ENCODE results near the gene IGF2BP2. TPM values are rescaled to one million over a fixed set of nuclear protein-coding genes. Genes with fewer than 3 reads are reported as not detected.

IGF2BP2 gene
- total RNA-seq, 2 donors from 2014 or later, result 143 to 162 TPM

DNA sequence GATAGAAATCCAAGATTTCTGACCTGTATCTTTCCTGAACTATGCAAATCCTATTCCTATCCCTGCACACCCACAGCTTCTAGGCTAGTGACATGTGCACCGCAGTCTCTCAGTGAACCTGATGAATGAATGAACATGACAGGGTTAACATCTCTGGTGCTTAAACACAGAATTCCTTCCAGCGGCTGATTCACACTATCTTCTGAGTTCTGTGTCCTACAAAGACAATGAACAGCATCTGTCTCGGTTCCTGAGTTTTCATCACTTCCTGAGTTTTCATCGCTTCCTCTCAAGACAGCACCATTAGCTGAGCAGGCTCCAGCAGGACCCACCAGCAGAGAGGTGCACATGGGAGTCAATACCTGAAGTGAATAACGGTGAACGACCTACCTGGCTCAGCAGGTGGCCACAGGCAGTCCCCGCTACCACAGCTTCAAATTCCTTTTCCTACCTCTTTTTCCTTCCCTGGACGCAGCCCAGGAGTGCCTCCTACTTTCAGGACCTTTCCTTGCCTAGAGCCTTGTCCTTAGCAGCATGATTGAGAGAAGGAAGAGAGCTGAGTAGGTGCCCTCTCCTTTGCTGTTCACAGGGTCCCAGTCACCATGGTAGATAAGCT lies 113.5 kb downstream of the IGF2BP2 start:
- Histone ChIP-seq H3K4me1 (ENCODE audit: control insufficient read depth, insufficient read depth, low read length) (peaks cover 13% of the 10 kb centered on the region), H3K27me3 (ENCODE audit: control insufficient read depth, insufficient read depth, low read length, poor library complexity, severe bottlenecking) (no peaks in the 10 kb centered on the region), H3K36me3 (ENCODE audit: control insufficient read depth, insufficient read depth, low read length) (no peaks in the 10 kb centered on the region), H3K9me3 (ENCODE audit: control insufficient read depth, low read length) (no peaks in the 10 kb centered on the region), H3K27ac (ENCODE audit: low read depth, low read length) (no peak overlapping the region), H3K4me3 (ENCODE audit: low read length) (no peak overlapping the region), H3K9ac (ENCODE audit: extremely low read depth, low read length, poor library complexity, severe bottlenecking) (no peak overlapping the region)
- peak overlapping the region; percentile 2 for H3K27ac Mint-ChIP-seq
- H3K4me3 Mint-ChIP-seq, result no peak overlapping the region
- H3K4me1 Mint-ChIP-seq, result peaks cover 38% of the 10 kb centered on the region
- no peaks in the 10 kb centered on the region for H3K27me3 Mint-ChIP-seq (ENCODE audit: insufficient read depth)
- TF ChIP-seq, protein P1, sequence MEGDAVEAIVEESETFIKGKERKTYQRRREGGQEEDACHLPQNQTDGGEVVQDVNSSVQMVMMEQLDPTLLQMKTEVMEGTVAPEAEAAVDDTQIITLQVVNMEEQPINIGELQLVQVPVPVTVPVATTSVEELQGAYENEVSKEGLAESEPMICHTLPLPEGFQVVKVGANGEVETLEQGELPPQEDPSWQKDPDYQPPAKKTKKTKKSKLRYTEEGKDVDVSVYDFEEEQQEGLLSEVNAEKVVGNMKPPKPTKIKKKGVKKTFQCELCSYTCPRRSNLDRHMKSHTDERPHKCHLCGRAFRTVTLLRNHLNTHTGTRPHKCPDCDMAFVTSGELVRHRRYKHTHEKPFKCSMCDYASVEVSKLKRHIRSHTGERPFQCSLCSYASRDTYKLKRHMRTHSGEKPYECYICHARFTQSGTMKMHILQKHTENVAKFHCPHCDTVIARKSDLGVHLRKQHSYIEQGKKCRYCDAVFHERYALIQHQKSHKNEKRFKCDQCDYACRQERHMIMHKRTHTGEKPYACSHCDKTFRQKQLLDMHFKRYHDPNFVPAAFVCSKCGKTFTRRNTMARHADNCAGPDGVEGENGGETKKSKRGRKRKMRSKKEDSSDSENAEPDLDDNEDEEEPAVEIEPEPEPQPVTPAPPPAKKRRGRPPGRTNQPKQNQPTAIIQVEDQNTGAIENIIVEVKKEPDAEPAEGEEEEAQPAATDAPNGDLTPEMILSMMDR (conservative IDR thresholded peaks at IDR 0.05), result no peak
- 78 to 81% methylated on average over 4 to 8 of the region's 8 CpGs for WGBS, 2 experiments (ENCODE audit: insufficient coverage in 1 of 2, insufficient read length in 1 of 2)
- H3K9me3 Mint-ChIP-seq, result no peaks in the 10 kb centered on the region
- peaks cover 8% of the 10 kb centered on the region for H3K36me3 Mint-ChIP-seq (ENCODE audit: low read depth)
- DNase-seq, result peak; percentile 70

GRCh38 chr3:185709251-185709955 lies 115.4 kb downstream of the IGF2BP2 start:
- Histone ChIP-seq H3K27ac (ENCODE audit: low read depth, low read length) (no peak overlapping the region), H3K27me3 (ENCODE audit: control insufficient read depth, insufficient read depth, low read length, poor library complexity, severe bottlenecking) (no peaks in the 10 kb centered on the region), H3K4me1 (ENCODE audit: control insufficient read depth, insufficient read depth, low read length) (peaks cover 11% of the 10 kb centered on the region), H3K9me3 (ENCODE audit: control insufficient read depth, low read length) (peaks cover 7% of the 10 kb centered on the region), H3K4me3 (ENCODE audit: low read length) (no peak overlapping the region), H3K9ac (ENCODE audit: extremely low read depth, low read length, poor library complexity, severe bottlenecking) (no peak overlapping the region), H3K36me3 (ENCODE audit: control insufficient read depth, insufficient read depth, low read length) (no peaks in the 10 kb centered on the region)
- Mint-ChIP-seq H3K4me3 (no peak overlapping the region), H3K4me1 (peaks cover 27% of the 10 kb centered on the region), H3K27me3 (ENCODE audit: insufficient read depth) (no peaks in the 10 kb centered on the region), H3K36me3 (ENCODE audit: low read depth) (peaks cover 10% of the 10 kb centered on the region), H3K27ac (peak overlapping the region; percentile 13), H3K9me3 (no peaks in the 10 kb centered on the region)
- TF ChIP-seq, protein P1 (conservative IDR thresholded peaks at IDR 0.05), result no peak
- no peak for DNase-seq
- WGBS, 2 experiments (ENCODE audit: insufficient coverage in 1 of 2, insufficient read length in 1 of 2), result 74 to 82% methylated on average over 3 to 5 of the region's 6 CpGs

DNA sequence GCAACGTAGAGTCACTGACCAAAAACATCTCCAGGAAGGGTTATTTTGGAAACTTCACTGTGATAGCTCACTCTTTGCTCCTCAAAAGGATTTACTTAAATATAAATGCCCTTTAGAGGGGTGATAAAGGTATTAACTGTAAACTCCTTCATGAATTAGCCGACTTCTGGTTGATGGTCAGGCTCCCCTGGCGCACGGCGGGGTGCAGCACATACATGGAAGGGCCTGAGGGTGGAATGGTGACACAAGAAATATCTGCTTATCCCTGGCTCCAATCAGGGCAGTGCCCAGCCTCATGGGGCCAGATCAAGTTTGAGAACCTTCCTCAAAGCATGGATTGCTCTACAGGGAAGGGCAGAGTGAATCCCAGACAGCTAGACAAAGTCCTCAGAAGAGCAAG lies 116.5 kb downstream of the IGF2BP2 start:
- no peak for DNase-seq
- peaks cover 30% of the 10 kb centered on the region for H3K4me1 Mint-ChIP-seq
- no peaks in the 10 kb centered on the region for H3K27me3 ChIP-seq (ENCODE audit: control insufficient read depth, insufficient read depth, low read length, poor library complexity, severe bottlenecking)
- no peak overlapping the region for H3K9ac ChIP-seq (ENCODE audit: extremely low read depth, low read length, poor library complexity, severe bottlenecking)
- H3K36me3 Mint-ChIP-seq (ENCODE audit: low read depth), result peaks cover 10% of the 10 kb centered on the region
- H3K4me3 ChIP-seq (ENCODE audit: low read length), result no peak overlapping the region
- TF ChIP-seq, protein P1 (conservative IDR thresholded peaks at IDR 0.05), result no peak
- H3K27ac Mint-ChIP-seq, result no peak overlapping the region
- no peaks in the 10 kb centered on the region for H3K36me3 ChIP-seq (ENCODE audit: control insufficient read depth, insufficient read depth, low read length)
- H3K4me3 Mint-ChIP-seq, result no peak overlapping the region
- no peak overlapping the region for H3K27ac ChIP-seq (ENCODE audit: low read depth, low read length)
- peaks cover 11% of the 10 kb centered on the region for H3K4me1 ChIP-seq (ENCODE audit: control insufficient read depth, insufficient read depth, low read length)
- 80 to 98% methylated on average over 1 to 5 of the region's 5 CpGs for WGBS, 2 experiments (ENCODE audit: insufficient coverage in 1 of 2, insufficient read length in 1 of 2)
- peaks cover 7% of the 10 kb centered on the region for H3K9me3 ChIP-seq (ENCODE audit: control insufficient read depth, low read length)
- H3K9me3 Mint-ChIP-seq, result no peaks in the 10 kb centered on the region
- no peaks in the 10 kb centered on the region for H3K27me3 Mint-ChIP-seq (ENCODE audit: insufficient read depth)

Data from endodermal cell (in vitro differentiated cells).